GM21717 (cell line): ENCODE measurements around the gene C13orf46.

Source experiments
- ATAC-seq: cut with Tn5 transposase; IDR thresholded peaks from one replicate; pipeline ENCODE4 v1.9.1; 2021; ENCODE audit warnings: mild to moderate bottlenecking, moderate library complexity; ENCODE audit not compliant: unreplicated experiment

The C13orf46 gene

DNA sequence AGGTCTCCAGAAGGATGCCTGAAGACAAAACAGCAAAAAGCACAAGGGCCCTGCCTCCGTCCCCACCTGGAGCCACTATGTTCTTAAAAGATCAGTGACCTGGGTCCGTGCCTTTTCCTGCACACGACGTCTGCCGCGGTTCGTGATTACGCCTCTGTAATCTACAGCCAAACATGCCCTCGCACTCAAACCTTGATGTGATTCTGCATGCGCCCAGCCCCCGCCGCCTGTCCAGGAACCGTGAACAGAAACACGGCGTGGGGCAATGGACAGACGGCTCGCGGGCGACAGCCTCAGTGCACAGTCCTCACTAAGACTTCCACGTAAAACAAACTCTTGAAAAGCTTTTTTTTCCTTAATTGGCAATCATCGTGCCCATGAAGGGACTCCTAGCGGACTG lies 15.5 kb downstream of the C13orf46 start:
- no peak for ATAC-seq

DNA sequence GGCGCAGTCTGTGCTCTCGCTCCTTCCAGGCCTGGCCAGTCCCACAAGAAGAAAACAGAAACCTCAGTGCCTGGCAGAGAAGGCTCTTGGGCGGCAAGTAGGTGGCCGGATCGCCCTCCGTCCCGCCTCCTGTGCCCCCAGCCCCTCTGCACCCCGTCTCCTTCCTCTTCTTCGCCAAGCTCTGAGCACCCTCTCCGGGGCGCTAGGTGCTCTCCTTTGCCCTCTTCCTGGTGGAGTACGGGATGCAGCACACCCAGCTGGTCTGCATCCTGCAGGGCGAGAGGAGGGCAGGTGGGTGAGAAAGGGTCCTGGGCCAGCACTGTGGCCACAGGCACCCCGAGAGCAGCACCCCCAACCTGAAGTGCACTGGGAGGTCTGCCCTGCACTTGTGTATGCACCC lies 17.3 kb downstream of the C13orf46 start:
- ATAC-seq: no peak

DNA sequence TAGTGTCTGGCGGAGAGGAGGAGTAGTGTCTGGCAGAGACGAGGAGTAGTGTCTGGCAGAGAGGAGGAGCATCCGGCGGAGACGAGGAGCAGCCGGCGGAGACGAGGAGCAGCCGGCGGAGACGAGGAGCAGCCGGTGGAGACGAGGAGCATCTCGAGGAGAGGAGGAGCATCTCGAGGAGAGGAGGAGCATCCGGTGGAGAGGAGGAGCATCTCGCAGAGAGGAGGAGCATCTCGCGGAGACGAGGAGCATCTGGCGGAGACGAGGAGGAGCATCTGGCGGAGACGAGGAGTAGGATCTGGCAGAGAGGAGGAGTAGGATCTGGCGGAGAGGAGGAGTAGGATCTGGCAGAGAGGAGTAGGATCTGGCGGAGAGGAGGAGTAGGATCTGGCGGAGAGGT lies 18.2 kb downstream of the C13orf46 start:
- no peak for ATAC-seq

DNA sequence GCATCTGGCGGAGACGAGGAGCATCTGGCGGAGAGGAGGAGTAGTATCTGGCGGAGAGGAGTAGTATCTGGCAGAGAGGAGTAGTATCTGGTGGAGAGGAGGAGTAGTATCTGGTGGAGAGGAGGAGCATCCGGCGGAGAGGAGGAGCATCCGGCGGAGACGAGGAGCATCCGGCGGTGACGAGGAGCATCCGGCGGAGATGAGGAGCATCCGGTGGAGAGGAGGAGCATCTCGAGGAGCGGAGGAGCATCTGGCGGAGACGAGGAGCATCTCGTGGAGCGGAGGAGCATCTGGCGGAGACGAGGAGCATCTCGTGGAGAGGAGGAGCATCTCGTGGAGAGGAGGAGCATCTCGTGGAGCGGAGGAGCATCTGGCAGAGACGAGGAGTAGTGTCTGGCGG lies 18.6 kb downstream of the C13orf46 start:
- ATAC-seq: no peak

DNA sequence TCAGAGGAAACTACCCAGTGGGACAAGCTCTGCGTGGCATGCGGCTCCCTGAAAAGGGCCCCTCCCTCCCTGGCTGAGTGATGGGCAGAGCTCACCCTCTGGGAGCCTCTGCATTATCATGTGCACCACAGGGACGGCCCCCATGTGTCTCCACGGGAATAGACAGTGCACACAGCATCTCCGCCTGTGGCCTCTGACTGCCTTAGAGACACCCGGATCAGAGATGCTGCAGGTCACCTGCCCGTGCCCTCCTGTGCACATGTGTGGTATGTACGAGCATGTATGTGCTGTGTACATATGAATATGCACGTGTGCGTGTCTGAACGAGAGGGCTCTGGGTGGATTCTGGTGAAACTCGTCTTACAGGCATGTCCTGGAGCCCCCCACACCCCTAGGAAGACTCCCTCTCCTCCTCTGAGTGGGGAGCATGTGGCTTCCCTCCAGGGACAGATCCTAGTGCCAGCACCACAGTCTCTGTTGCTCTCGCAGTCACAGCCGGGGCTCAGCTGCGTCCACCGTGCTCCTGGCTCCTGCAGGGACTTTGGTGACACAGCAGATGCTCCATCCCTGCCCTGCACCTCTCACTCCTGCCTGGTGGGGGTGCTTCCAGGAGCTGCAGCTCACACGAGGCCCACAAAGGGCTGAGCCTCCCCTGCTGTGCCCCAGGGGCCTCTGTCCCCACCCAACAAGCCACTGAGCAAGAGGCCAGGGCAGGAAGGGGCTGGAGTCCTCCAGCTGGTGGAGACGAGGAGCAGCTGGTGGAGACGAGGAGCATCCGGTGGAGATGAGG lies 19.6 kb downstream of the C13orf46 start:
- no peak for ATAC-seq

DNA sequence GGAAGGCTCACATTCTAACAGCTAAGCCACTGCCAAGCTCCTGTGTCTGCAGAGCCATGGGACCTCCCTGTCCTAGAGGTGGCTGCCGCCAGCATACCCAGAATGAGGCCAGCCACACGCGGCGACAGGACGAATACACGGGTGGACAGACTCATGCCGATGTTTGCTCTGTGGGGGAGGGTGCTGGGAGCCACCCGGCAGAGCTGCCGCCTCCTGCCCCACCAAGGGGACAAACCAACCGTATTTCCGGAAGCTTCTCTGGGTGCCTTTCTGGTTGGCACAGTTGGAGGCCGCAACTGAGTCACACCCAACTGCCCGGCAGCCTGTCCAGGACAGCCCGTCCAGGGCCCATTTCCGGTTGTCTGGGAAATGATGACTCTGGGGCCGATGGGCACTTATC lies 20.3 kb downstream of the C13orf46 start:
- no peak for ATAC-seq

DNA sequence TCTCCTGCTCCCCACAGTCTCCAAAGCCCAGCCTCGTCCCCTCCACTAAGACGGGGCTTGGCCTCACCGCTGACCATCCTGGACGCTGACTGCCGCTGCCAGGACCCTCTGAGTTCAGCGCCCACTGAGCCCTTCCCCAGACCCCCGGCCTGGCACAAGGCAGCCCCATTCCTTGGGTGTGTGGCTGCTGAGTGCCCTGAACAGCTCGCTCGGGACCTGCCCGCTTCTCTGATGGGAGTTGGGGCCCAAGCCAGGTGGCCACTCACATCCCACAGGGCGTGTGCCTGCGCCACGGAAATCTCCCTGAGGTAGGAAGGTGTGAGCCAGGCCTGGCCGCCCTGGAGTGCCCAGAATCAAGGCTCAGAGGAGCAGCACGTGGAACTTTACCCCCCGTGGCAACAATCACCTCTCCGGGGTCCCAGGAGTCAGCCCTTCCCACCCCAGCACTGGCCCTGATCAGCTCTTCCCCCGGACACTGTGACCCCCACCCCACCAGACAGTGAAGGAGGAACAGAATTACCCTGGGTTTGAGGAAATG lies 20.8 kb downstream of the C13orf46 start:
- ATAC-seq: no peak

DNA sequence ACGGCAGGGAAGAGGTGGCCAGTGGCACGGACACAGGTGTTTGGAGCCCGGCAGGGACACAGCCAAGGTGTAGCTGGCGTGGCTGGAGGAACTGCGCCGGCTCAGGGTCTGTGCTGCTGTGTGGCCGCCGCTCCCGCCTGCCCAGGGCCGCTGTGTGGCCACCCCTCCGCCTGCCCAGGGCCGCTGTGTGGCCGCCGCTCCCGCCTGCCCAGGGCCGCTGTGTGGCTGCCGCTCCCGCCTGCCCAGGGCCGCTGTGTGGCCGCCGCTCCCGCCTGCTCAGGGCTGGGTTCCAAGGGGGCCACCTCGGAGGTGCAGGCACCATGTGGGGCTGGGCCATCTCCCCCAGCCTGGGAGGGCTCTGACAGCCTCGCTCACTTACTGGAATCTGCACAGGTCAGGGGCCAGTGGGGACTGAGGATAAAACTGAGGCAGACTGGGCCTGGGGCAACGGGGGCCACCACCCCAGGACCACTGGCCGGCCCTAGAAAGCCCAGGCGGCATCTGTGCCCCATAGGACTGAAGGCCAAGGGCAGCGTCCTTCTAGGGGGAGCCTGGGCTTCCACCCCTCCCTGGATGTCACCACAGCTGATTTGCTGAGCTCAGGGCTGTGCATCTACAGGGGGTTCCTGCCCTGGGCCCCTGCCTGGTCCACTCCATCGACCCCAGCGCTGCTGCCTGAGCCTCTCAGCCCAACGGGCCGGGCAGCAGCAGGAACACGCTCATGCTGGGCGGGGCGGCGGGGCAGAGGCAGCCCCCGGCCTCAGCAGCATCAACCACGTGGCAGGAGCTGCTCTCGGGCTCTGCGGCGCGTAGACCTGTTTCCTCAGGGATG lies 21.5 kb downstream of the C13orf46 start:
- no peak for ATAC-seq

DNA sequence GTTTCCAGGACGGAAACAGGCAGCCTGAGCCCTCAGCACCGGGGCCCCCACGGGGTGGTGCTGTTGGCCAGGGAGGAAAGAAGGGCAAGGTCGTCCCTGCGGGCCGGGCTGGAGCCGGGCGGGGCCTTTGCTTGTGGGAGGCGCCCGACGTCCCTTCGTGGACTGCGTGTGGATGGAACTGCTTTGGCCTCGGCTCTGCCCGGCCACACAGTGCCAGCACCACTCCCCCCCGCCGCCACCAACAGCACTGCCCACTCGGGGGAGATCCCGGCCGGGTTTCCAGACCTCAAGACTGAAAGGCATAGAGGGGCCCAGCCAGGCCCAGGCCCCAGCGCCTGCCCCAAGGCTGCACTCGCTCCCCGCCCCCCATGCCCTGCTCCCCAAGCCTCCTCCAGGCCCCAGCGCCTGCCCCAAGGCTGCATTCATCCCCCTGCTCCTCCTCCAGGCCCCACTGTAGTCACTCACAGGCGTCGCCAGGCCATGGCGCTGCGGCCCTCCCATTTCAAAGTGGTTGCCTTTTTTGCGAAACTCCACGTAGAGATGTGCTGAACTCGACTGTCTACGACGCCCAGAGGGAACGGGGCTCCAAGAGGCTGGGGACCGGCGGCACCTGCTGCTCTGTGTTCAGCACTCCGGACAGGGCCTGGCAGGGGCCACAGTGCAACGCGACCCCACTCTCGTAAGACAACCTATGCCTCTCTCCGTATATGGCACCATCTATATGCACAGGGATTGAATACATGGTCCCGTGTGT lies 22.5 kb downstream of the C13orf46 start:
- peak; percentile 61 for ATAC-seq

DNA sequence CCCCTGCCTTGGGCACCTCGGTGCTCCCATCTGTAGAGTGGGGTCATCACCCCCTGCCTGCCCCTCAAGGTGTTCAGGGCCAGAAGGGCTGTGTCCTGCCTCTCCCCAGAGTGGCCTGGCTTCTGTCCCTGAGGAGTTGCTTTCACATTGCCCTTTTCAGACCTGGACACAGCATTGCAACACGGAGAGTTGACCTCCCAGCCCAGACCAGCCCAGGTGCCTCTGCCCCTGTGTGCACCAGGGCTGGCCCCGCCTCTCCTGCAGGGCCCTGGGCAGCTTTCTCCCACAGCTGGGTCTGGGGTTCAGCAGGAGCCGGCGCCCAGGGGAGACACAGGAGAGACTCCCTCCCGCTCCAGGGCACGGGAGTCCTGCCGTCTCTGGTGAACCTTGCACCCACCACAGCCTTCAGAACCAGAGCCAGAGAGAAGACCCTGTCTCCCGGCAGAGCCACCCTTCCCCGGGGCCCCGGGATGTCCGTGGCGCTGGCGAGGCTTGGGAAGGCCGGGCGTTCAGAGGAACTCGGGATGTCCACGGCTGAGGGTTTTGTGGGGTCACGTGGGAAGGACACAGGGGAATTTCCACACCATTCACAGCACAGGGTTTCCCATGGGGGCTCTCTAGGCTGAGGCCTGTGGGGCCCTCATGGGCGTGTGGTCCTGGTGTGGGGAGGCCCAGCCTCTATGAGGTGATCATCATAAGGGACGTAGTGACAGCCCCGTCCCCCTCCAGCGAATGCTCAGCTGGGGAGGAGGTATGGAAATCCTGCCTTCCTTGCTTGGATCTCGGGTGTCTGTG lies 23.2 kb downstream of the C13orf46 start:
- ATAC-seq: no peak

DNA sequence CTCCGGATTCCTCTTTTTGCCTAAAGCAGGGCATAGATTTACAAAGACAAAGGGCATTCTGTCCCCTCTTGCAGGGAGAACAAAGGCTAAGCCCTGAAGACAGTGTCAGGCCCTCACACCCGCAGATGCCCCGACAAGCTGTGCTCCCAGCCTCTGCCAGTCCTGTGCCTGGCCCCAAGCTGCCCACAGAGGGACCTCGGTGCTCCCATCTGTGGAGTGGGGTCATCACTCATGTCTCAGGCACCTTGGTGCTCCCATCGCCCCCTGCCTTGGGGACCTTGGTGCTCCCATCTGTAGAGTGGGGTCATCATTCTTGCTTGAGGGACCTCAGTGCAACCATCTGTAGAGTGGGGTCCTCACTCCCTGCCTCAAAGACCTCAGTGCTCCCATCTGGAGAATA lies 24.3 kb downstream of the C13orf46 start:
- ATAC-seq: no peak

DNA sequence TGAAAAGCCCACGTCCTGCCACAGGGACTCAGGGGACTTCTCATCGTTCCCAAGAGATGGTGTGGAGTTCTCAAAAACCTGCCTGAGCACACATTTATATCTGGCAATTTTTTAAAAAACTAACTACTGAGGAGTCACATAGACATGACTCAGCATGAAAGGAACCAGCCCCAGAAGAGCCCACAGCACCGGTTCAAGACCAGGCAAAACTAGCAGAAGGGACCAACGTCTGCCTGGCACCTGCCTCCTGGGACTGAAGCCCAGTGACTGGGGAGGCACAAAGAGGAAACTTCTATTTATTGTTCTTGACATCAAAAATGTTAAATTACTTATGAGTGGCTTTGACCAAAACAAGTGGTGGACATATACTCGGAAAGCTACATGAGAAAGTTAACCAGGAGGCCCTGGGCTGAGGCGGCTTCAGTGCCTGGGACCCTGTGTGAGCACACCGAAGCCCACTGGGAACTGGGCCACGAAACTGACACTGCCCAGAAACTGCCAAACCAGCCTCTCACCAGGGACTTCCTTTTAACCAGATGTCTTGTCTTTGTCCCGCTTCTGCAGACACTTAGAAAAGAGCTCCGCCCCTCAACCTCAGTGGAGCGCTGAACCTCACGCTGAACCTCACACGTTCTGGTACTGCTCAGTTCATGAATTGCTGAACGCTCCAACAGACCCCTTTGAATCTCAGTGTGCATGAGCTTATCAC lies 25.7 kb downstream of the C13orf46 start:
- ATAC-seq: no peak

DNA sequence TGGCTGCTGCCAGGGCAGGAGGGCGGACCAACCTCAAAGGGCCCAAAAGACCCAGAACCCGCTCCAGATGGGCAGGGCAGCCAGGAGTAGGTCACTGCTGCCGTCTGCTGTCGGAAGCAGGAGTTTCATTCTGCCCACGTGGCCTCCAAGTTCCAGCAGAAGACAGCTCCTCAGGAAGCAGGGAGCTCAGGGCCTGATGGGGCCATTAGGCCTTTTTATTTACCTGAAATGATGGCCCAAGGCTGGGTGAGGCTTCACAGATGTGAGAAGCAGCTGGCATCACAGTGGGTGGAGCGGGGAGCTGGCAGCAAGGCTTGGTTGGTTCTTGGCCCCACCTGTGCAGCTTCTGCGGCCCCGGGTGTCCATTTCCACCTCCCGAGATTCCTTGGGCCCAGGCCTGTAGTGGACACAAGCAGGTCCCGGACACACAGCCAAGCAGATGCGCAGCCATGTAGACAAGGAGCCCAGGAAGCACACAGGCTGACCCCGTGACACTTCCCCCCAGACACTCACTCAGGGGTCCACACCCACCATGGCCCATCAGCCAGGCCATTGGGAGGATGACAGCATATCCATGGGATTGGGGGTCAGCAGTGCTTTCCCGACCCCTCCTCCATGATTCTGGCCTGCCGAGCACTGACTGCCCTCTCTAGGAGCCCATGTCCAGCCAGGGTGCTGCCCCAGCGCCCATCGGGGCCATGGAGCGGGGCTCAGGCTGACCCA lies 26.4 kb downstream of the C13orf46 start:
- ATAC-seq: no peak

DNA sequence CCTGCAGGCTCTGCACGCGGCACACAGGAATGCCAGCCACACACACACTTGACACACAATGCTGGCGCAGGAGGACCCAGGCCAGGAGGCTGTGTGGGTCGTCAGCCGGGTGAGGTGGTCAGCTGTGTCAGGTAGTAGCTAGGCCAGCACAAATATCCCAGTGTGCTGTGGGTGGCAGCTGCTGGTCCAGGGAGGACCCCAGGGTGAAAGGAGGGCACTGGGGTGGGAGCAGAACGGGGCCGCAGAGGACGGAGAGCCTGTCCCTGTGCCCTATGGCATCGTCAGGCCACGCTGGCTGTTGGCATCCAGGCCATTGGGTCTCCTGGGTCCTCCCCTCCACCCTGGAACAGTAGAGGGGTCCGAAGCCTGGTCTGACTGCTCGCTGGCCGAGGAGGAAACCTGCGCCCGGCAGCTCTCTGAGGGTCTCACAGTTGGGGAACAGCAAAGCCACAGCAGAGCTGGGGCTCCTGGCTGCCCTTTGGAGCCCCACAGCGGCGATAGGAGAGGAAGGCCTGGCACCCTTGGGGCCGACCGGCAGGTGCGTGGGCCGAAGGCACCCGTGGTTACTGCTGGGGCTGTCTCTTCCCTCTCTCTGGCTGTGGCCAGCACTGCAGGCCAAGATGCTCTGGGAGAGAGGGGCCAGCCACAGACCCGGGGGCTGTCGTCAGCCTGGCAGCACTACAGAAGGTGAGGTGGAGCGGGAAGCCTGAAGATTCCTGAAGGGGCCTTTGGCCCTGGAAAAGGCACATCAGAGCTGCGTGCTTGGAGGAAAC lies 27.3 kb downstream of the C13orf46 start:
- no peak for ATAC-seq

DNA sequence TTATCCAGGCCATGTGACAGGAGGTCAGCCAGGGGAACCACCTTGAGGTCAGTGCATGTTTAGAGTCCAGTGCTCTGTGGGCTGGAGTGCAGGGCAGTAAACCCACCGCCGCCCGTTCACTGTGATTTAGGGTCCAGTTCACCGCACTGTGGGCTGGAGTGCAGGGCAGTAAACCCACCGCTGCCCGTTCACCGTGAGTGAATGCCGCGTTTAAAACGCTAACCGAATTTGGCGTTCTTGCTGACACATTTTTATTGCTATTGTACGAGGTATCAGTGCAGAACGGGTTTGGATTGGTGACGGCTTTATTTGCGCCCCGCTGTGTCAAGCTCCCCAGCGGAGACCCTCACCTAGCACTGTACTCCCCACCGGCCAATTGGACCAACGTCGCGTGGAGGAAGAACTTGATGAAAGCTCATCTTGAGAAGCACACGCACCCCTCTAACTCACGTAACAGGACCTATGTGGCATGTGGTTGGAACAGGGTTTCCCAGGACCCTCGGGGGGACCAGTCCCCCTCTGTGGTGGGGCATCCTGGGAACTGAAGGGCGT lies 27.9 kb downstream of the C13orf46 start:
- no peak for ATAC-seq

DNA sequence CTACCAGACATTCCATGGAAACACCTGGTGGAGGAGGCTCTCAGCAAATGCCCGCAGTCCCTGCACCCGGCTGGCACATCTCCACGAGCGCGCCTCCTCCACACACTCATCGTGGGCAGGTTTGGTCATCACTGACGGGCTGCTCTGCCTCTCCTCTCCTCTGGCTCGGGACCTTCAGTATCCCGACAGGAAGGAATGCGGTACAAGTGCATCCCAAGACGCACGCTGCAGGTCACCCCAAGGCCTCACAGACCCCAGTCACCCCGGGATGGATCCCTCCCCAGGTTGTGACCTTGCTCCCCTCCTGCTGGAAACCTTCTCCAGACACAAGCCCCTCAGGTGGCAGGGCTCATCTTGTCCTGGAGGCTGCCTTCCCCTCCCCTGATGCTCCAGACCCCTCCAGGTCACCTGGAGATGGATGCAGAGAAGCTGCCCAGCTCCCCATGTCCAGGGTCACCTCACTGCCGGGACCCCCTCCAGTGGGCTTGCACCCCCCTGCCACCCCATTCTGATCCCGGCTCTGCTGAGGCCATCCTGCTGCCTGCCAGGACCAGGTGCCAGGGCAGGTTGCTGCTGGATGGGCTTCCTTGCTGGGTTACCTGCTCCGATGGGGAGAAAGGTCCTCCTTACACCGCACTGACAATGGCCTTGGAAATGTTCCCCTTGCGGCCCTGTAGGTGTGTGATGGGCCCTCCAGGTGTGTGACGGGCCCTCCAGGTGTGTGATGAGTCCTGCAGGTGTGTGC lies 29.9 kb downstream of the C13orf46 start:
- ATAC-seq: no peak

DNA sequence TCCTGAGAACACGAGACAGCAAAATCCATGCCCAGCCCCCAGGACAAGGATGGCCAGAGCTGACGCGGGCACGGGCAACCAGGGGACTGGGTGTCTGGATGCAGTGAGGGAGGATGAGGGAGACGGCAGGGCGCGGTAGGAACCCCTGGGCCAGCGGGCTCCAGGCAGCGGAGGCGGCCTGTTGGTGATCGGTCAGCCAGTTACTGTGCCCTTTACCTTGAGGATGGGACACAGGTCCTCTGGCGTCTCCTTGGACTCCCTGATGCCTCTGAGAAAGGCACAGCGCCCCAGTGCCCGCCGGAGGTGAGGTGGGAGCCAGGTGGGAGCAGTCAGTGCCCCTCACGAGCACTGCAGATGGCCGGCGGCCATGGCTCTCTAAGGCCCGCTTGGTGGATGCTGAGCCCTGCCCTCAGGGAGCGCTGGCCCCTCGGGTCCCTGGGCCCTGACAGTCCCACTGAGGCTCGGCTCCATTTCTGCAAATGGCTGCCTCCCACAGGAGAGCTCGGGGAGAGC lies 31.2 kb downstream of the C13orf46 start:
- no peak for ATAC-seq
